ENCODE measurements around the gene ZNF629. TPM values are rescaled to one million over a fixed set of nuclear protein-coding genes. Genes with fewer than 3 reads are reported as not detected.

ZNF629 gene
- total and polyA plus RNA-seq, 12 donors: 7.9 to 27.0 (median 21.9) TPM

DNA sequence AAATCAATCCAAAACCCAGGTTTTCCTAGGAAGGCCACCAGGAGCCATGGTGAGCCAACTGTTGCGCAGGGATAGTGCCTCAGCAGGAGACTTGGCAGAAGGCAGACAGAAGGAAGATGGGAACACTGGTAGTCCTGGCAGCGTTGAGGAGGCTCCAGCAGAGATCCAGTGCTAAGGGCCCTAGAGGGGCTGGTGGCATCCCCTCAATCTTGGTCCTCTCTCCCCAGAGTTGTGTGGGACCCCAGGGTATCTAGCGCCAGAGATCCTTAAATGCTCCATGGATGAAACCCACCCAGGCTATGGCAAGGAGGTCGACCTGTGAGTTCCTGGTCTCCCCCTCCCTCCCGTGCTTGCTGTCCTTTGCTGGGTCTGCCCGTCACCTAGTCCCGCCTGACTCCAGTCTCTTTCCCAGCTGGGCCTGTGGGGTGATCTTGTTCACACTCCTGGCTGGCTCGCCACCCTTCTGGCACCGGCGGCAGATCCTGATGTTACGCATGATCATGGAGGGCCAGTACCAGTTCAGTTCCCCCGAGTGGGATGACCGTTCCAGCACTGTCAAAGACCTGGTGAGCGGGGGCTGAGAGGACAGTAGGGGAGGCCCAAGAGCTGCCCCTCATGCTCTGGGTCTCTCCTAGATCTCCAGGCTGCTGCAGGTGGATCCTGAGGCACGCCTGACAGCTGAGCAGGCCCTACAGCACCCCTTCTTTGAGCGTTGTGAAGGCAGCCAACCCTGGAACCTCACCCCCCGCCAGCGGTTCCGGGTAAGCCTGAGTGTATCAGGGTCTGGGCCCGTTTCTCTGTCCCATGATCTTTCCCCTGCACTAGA, 30.8 kb downstream of the ZNF629 start:
- H3K36me3 ChIP-seq (replicated peaks in 1 of 2): peaks cover 0 to 44% of the 10 kb centered on the region in 2 donors
- no peak for TF ChIP-seq POLR2A (IDR thresholded peaks at IDR 0.05)
- TF ChIP-seq CTCF (IDR thresholded peaks at IDR 0.05): no peak
- H3K9me3 ChIP-seq (replicated peaks in 1 of 3): no peaks in the 10 kb centered on the region
- no peaks in the 10 kb centered on the region for H3K27me3 ChIP-seq
- H3K27ac ChIP-seq: no peak overlapping the region
- H3K4me1 ChIP-seq (replicated peaks in 1 of 2): peaks cover 4 to 6% of the 10 kb centered on the region in 2 donors
- intact Hi-C loops (cut with DNase I): loop anchor here in 1 of 2 donors (10.0 kb wide), 1 partner anchor 51 kb away; no protein-coding TSS in a partner anchor
- WGBS, 4 donors: 93 to 95% (median 94%) methylated on average over 16 to 20 of the region's 20 CpGs
- DNase-seq: peak in 1 of 7 donors; percentile 15
- no peak overlapping the region for H3K4me3 ChIP-seq

- 81 to 88% (median 85%) methylated on average over 4 of the region's 4 CpGs for WGBS, 4 donors
- no peaks in the 10 kb centered on the region for H3K9me3 ChIP-seq (replicated peaks in 1 of 3)
- intact Hi-C loops (cut with DNase I): loop anchor here in 1 of 2 donors (10.0 kb wide), 1 partner anchor 49 kb away; no protein-coding TSS in a partner anchor
- H3K4me1 ChIP-seq (replicated peaks in 1 of 2): no peaks in the 10 kb centered on the region
- no peaks in the 10 kb centered on the region for H3K27me3 ChIP-seq
- no peak overlapping the region for H3K4me3 ChIP-seq
- TF ChIP-seq POLR2A (IDR thresholded peaks at IDR 0.05): no peak
- peak in 1 of 7 donors; percentile 12 for DNase-seq
- H3K27ac ChIP-seq: no peak overlapping the region
- H3K36me3 ChIP-seq (replicated peaks in 1 of 2): peaks cover 0 to 46% of the 10 kb centered on the region in 2 donors
These were observed 33.4 kb downstream of the ZNF629 start for GRCh38 chr16:30753596-30753995.

GRCh38 chr16:30750876-30751465, 36.0 kb downstream of the ZNF629 start:
- Histone ChIP-seq H3K36me3 (replicated peaks in 1 of 2) (peaks cover 0 to 36% of the 10 kb centered on the region in 2 donors), H3K4me3 (no peak overlapping the region), H3K27me3 (no peaks in the 10 kb centered on the region), H3K27ac (no peak overlapping the region), H3K4me1 (replicated peaks in 1 of 2) (peaks cover 0 to 8% of the 10 kb centered on the region in 2 donors), H3K9me3 (replicated peaks in 1 of 3) (no peaks in the 10 kb centered on the region)
- DNase-seq: peak in 1 of 7 donors; percentile 12
- no peak for TF ChIP-seq CTCF (IDR thresholded peaks at IDR 0.05)
- no peak for TF ChIP-seq POLR2A (IDR thresholded peaks at IDR 0.05)
- 90 to 93% (median 92%) methylated on average over 16 to 20 of the region's 20 CpGs for WGBS, 4 donors
- intact Hi-C loops (cut with DNase I): loop anchor here in 1 of 2 donors (10.0 kb wide), 1 partner anchor 46 kb away; no protein-coding TSS in a partner anchor

DNA sequence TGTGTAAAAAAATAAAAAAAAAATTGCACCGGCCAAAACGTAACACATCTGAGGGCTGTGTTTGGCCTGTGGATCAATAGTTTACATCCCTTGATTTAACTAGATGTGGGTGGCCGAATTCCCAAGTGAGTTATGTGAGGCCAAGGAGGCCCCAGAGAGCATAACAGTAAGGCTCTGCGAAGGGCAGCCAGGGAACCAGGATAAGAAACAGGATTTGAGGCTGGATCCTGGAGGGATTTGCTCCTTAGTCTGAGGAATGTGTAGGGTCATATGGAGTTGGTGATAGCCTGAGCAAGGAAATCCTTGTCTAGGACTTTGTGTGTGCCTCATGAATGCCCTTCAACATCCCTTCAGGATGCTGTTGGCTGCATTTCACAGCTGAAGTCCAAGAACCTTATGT, 36.8 kb downstream of the ZNF629 start:
- intact Hi-C loops (cut with DNase I): loop anchor here in 1 of 2 donors (10.0 kb wide), 1 partner anchor 45 kb away; no protein-coding TSS in a partner anchor
- DNase-seq: no peak
- Histone ChIP-seq H3K9me3 (replicated peaks in 1 of 3) (no peaks in the 10 kb centered on the region), H3K4me1 (replicated peaks in 1 of 2) (peaks cover 0 to 8% of the 10 kb centered on the region in 2 donors), H3K27ac (no peak overlapping the region), H3K4me3 (no peak overlapping the region), H3K27me3 (no peaks in the 10 kb centered on the region), H3K36me3 (replicated peaks in 1 of 2) (peaks cover 0 to 31% of the 10 kb centered on the region in 2 donors)
- WGBS, 4 donors: 91 to 95% (median 92%) methylated on average over 4 of the region's 4 CpGs
- no peak for TF ChIP-seq CTCF (IDR thresholded peaks at IDR 0.05)
- no peak for TF ChIP-seq POLR2A (IDR thresholded peaks at IDR 0.05)

All from adrenal gland (tissue), 12 donors.